AG04450 (cell line): ENCODE results near the gene UIMC1. TPM values are rescaled to one million over a fixed set of nuclear protein-coding genes. Genes with fewer than 3 reads are reported as not detected.

Experiments
- CTCF ChIA-PET: fragments of 300-600, 350-600 bp; formaldehyde crosslinking; extraction: SDS; loops from one replicate; lab custom pipeline; 2022; ENCODE audit warnings: antibody characterized with exemption, inconsistent platforms; lab: Charles Lee
- POLR2A ChIA-PET: fragments of 350-600 bp; formaldehyde crosslinking; extraction: SDS; loops from one replicate; lab custom pipeline; 2021; ENCODE audit warnings: antibody characterized with exemption, inconsistent platforms; lab: Yijun Ruan, JAX
- DNase-seq: peaks from one replicate; pipeline ENCODE4 v3.0.0-alpha.2; 2011; ENCODE audit warnings: low read depth, low spot score
- H3K27ac ChIP-seq: one replicate; pipeline ENCODE4 v1.5.1; 2012; ENCODE audit warnings: low read depth, low read length, control low read depth
- H3K27me3 ChIP-seq: one replicate; pipeline ENCODE4 v1.6.0; 2012; ENCODE audit warnings: low read length; ENCODE audit not compliant: control insufficient read depth, insufficient read depth
- H3K4me3 ChIP-seq: 2 replicates; pipeline ENCODE4 v1.5.1; 2011; ENCODE audit warnings: mild to moderate bottlenecking, low read depth, low read length, control low read depth
- H3K9me3 ChIP-seq: 2 replicates; pipeline ENCODE4 v1.5.1; 2012; ENCODE audit warnings: low read length; ENCODE audit not compliant: control insufficient read depth, insufficient read depth
- CTCF ChIP-seq: IDR thresholded peaks from 2 replicates; pipeline ENCODE4 v1.5.1; 2011; ENCODE audit warnings: low read depth, low read length, control low read depth, inconsistent platforms
- polyA plus RNA-seq: library from polyadenylated mRNA; depleted of rRNA; stranded (reverse); fragments of >200 nt; gene quantifications from 2 replicates; pipeline ENCODE4 v1.2.3, GENCODE V29; 2011

UIMC1 gene
- polyA plus RNA-seq, 1 experiment, result 27.8 TPM

- POLR2A ChIA-PET, result interaction anchor here (0.5 kb wide), 1 partner anchor 22 kb away, joined by 3 read pairs; no protein-coding TSS in a partner anchor
- Histone ChIP-seq H3K9me3 (no peaks in the 10 kb centered on the region), H3K4me3 (no peak overlapping the region), H3K27ac (no peak overlapping the region), H3K27me3 (peaks cover 37% of the 10 kb centered on the region)
- no peak for DNase-seq
- no peak for TF ChIP-seq CTCF
- CTCF ChIA-PET, result no interaction called here
These were observed 115.9 kb downstream of the UIMC1 start for GRCh38 chr5:176890455-176891330.

GRCh38 chr5:176889321-176890280 is 117.0 kb downstream of the UIMC1 start:
- DNase-seq, result no peak
- POLR2A ChIA-PET, result no interaction called here
- CTCF ChIA-PET, result no interaction called here
- H3K27me3 ChIP-seq, result peaks cover 37% of the 10 kb centered on the region
- H3K4me3 ChIP-seq, result no peak overlapping the region
- no peak overlapping the region for H3K27ac ChIP-seq
- H3K9me3 ChIP-seq, result no peaks in the 10 kb centered on the region
- TF ChIP-seq CTCF, result no peak

- Histone ChIP-seq H3K27me3 (peaks cover 38% of the 10 kb centered on the region), H3K9me3 (no peaks in the 10 kb centered on the region), H3K27ac (no peak overlapping the region), H3K4me3 (no peak overlapping the region)
- no peak for TF ChIP-seq CTCF
- ChIA-PET CTCF (no interaction called here), POLR2A (no interaction called here)
- no peak for DNase-seq
These were observed 117.8 kb downstream of the UIMC1 start for GRCh38 chr5:176888865-176889165.

GRCh38 chr5:176888016-176888864 is 118.3 kb downstream of the UIMC1 start:
- Histone ChIP-seq H3K27ac (no peak overlapping the region), H3K4me3 (no peak overlapping the region), H3K27me3 (peaks cover 37% of the 10 kb centered on the region), H3K9me3 (no peaks in the 10 kb centered on the region)
- POLR2A ChIA-PET, result no interaction called here
- TF ChIP-seq CTCF, result no peak
- no peak for DNase-seq
- CTCF ChIA-PET, result interaction anchor here (0.6 to 1.0 kb wide), 2 partner anchors 27 to 227 kb away, joined by 3 read pairs; no protein-coding TSS in a partner anchor
